Sigmoid colon (tissue), 7 donors: ENCODE measurements around the gene ARPP21. TPM values are rescaled to one million over a fixed set of nuclear protein-coding genes. Genes with fewer than 3 reads are reported as not detected.

Source experiments
- DNase-seq: peaks from one replicate; pipeline ENCODE4 v3.0.0-alpha.2; 2019
- H3K27ac ChIP-seq, 4 donors: fragments of 200-600 bp; sonication (generic); one replicate each; pipeline ENCODE4 v1.5.1; 2016 to 2019; ENCODE audit warnings: mild to moderate bottlenecking in 1 of 4
- H3K27me3 ChIP-seq, 3 donors: fragments of 200-600 bp; sonication (generic); one replicate each; pipeline ENCODE4 v1.5.1; 2019; ENCODE audit warnings: mild to moderate bottlenecking in 1 of 3
- H3K36me3 ChIP-seq, 4 donors: fragments of 200-600 bp; sonication (generic); one replicate each; pipeline ENCODE4 v1.5.1; 2016 to 2019
- H3K4me1 ChIP-seq, 4 donors: fragments of 200-600 bp; sonication (generic); one replicate each; pipeline ENCODE4 v1.5.1; 2017 to 2019
- H3K4me3 ChIP-seq, 4 donors: fragments of 200-600 bp; sonication (generic); one replicate each; pipeline ENCODE4 v1.5.1; 2017 to 2019; ENCODE audit warnings: mild to moderate bottlenecking in 2 of 4, moderate library complexity in 1 of 4
- H3K9me3 ChIP-seq, 4 donors: fragments of 200-600 bp in 3 of 4; sonication (generic) in 3 of 4; one replicate each; pipeline versions ENCODE4 v1.5.1 to v1.6.1; 2013 to 2019
- EP300 ChIP-seq, 4 donors: sonication (generic); formaldehyde crosslinking; IDR thresholded peaks; one replicate each; pipeline ENCODE4 v1.6.1; 2017; ENCODE audit warnings: antibody characterized with exemption in 4 of 4
- POLR2A ChIP-seq, 2 donors: fragments of 450-650 bp; IDR thresholded peaks; one replicate each; pipeline ENCODE4 v1.6.1; 2016; ENCODE audit warnings: antibody characterized with exemption in 2 of 2, mild to moderate bottlenecking in 2 of 2, moderate library complexity in 2 of 2
- POLR2AphosphoS5 ChIP-seq, 4 donors: sonication (generic); formaldehyde crosslinking; IDR thresholded peaks; one replicate each; pipeline ENCODE4 v1.6.1; 2017; ENCODE audit warnings: antibody characterized with exemption in 4 of 4
- WGBS, 2 donors: extraction: QIAGEN DNeasy Blood & Tissue Kit; methylation state at CpG; one replicate each; pipeline ENCODE4 v1.1.7; 2013; 5-methylcytosine and 5-hydroxymethylcytosine counted together
- intact Hi-C: fragments of 100-400 bp; cut with DNase I; formaldehyde crosslinking; loops from one replicate; pipeline ENCODE4 v1.15.1; 2023
- polyA plus RNA-seq, 3 donors: library from polyadenylated mRNA; stranded (reverse); fragments of 200-250 nt; gene quantifications; one replicate each; pipeline ENCODE4 v1.2.3, GENCODE V29; 2013
- total RNA-seq, 4 donors: library from RNA; depleted of rRNA; stranded (reverse); fragments of >200 nt; gene quantifications; one replicate each; pipeline ENCODE4 v1.1.0, GENCODE V29; 2016
- TF ChIP-seq, protein P1 (sequence below), 4 experiments: fragments of 450-650 bp in 3 of 4; fragments of 200-600 bp in 1 of 4; IDR thresholded peaks; one replicate each; pipeline ENCODE4 v1.5.1; 2016 to 2019; ENCODE audit warnings: antibody characterized with exemption in 4 of 4, mild to moderate bottlenecking in 3 of 4, moderate library complexity in 2 of 4
- donor health status: healthy with polysubstance abuse.
- donor health status: Bipolar disorder and iron deficiency.
- donor health status: healthy.

Gene ARPP21
- total and polyA plus RNA-seq, 7 donors = 0.51 to 1.9 (median 1.1) TPM; not detected in 2

DNA sequence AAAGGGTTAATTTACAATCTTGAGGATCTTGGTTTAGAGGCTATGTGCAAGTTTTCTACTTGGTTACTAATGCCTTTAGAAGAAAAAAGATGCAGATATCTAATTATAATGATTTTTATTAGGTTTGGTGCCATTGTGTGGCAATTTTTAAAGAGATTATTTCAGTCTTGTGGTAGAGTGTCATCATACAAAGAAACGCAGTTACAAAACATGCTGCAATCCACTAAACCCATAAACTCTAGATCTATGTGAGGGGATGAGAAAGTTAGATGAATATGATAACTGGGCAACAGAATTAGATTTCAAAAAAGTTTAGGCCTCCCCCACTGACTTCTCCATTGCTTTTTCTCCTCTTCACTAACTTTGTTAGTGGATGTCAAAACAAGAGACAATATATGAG is 106.0 kb downstream of the ARPP21 start:
- no peaks in the 10 kb centered on the region for H3K9me3 ChIP-seq
- H3K4me3 ChIP-seq = no peak overlapping the region
- no peak for DNase-seq
- H3K36me3 ChIP-seq = no peaks in the 10 kb centered on the region
- TF ChIP-seq, protein P1, sequence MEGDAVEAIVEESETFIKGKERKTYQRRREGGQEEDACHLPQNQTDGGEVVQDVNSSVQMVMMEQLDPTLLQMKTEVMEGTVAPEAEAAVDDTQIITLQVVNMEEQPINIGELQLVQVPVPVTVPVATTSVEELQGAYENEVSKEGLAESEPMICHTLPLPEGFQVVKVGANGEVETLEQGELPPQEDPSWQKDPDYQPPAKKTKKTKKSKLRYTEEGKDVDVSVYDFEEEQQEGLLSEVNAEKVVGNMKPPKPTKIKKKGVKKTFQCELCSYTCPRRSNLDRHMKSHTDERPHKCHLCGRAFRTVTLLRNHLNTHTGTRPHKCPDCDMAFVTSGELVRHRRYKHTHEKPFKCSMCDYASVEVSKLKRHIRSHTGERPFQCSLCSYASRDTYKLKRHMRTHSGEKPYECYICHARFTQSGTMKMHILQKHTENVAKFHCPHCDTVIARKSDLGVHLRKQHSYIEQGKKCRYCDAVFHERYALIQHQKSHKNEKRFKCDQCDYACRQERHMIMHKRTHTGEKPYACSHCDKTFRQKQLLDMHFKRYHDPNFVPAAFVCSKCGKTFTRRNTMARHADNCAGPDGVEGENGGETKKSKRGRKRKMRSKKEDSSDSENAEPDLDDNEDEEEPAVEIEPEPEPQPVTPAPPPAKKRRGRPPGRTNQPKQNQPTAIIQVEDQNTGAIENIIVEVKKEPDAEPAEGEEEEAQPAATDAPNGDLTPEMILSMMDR (IDR thresholded peaks at IDR 0.05) = no peak
- TF ChIP-seq EP300 (IDR thresholded peaks at IDR 0.05) = no peak
- no peak for TF ChIP-seq POLR2AphosphoS5 (IDR thresholded peaks at IDR 0.05)
- no peak for TF ChIP-seq POLR2A (IDR thresholded peaks at IDR 0.05)
- intact Hi-C loops = no loop called here
- no peak overlapping the region for H3K27ac ChIP-seq
- 72 to 81% methylated on average over 1 of the region's 1 CpG for WGBS, 2 donors
- H3K27me3 ChIP-seq = peaks cover 0 to 4% (median 0%) of the 10 kb centered on the region in 3 donors
- H3K4me1 ChIP-seq = no peaks in the 10 kb centered on the region

DNA sequence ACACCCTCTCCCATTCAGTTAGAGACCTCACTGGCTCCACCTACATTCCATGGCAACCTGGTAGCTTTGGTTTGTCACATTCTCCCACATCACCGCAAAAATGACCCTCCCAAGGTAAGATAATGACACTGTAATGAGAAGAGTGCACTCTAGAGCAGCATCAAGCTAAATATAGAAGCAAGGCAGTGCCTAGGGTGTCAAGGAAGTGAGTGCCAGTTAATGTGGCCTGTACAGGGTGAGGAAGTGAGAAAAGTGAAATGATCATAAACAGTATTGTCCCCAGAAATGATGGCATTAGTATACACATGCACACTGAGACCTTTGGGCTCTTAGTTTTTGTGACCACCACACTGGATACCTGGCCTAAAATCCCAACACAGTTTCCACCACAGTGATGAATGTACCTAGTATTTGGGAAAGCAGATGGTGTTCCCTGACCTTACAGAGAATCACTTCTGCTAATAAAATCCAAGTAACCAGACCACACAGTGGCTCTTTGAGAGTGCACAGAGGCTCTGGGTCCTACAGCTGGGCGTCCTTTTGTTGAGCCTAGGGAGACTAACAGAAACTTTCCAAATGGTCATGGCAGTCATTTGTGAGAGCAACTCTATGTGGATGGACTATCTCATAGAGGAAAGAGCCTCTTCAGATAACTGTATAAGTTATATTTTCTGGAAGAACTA is 106.6 kb downstream of the ARPP21 start:
- intact Hi-C loops = no loop called here
- H3K4me3 ChIP-seq = no peak overlapping the region
- no peak for TF ChIP-seq POLR2A (IDR thresholded peaks at IDR 0.05)
- no peak for TF ChIP-seq EP300 (IDR thresholded peaks at IDR 0.05)
- no peak for TF ChIP-seq POLR2AphosphoS5 (IDR thresholded peaks at IDR 0.05)
- TF ChIP-seq, protein P1 (IDR thresholded peaks at IDR 0.05) = no peak
- no peaks in the 10 kb centered on the region for H3K36me3 ChIP-seq
- H3K4me1 ChIP-seq = no peaks in the 10 kb centered on the region
- no peak overlapping the region for H3K27ac ChIP-seq
- WGBS, 2 donors = 76 to 81% methylated on average over 2 of the region's 2 CpGs
- DNase-seq = no peak
- no peaks in the 10 kb centered on the region for H3K9me3 ChIP-seq
- H3K27me3 ChIP-seq = peaks cover 0 to 4% (median 0%) of the 10 kb centered on the region in 3 donors

GRCh38 chr3:35746492-35746891 is 107.2 kb downstream of the ARPP21 start:
- H3K27ac ChIP-seq = no peak overlapping the region
- H3K9me3 ChIP-seq = no peaks in the 10 kb centered on the region
- DNase-seq = no peak
- no peak for TF ChIP-seq POLR2A (IDR thresholded peaks at IDR 0.05)
- no peak for TF ChIP-seq POLR2AphosphoS5 (IDR thresholded peaks at IDR 0.05)
- TF ChIP-seq EP300 (IDR thresholded peaks at IDR 0.05) = no peak
- H3K27me3 ChIP-seq = peaks cover 0 to 4% (median 0%) of the 10 kb centered on the region in 3 donors
- 66 to 68% methylated on average over 2 of the region's 2 CpGs for WGBS, 2 donors
- H3K4me3 ChIP-seq = no peak overlapping the region
- intact Hi-C loops = no loop called here
- H3K36me3 ChIP-seq = no peaks in the 10 kb centered on the region
- no peaks in the 10 kb centered on the region for H3K4me1 ChIP-seq

DNA sequence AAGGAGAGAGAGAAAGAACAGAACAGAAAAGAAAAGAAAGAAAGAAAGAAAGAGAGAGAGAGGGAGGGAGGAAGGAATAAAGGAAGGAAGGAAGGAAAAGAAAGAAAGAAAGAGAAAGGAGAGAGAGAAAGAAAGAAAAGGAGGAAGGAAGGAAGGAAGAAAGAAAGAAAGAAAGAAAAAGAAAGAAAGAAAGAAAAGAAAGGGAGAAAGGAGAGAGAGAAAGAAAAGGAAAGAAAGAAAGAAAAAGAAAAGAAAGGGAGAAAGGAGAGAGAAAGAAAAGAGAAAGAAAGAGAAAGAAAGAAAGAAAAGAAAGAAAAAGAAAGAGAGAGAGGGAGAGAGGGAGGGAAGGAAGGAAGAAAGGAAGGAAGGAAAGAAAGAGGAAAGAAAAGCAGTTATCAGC is 108.8 kb downstream of the ARPP21 start:
- Histone ChIP-seq H3K4me1 (no peaks in the 10 kb centered on the region), H3K9me3 (no peaks in the 10 kb centered on the region), H3K27me3 (peaks cover 0 to 4% (median 0%) of the 10 kb centered on the region in 3 donors), H3K4me3 (no peak overlapping the region), H3K36me3 (no peaks in the 10 kb centered on the region), H3K27ac (no peak overlapping the region)
- intact Hi-C loops = no loop called here
- TF ChIP-seq POLR2A (IDR thresholded peaks at IDR 0.05) (no peak), EP300 (IDR thresholded peaks at IDR 0.05) (no peak), POLR2AphosphoS5 (IDR thresholded peaks at IDR 0.05) (no peak)
- TF ChIP-seq, protein P1 (IDR thresholded peaks at IDR 0.05) = no peak
- no peak for DNase-seq

- H3K4me1 ChIP-seq = no peaks in the 10 kb centered on the region
- no peak overlapping the region for H3K4me3 ChIP-seq
- WGBS, 2 donors = 88% methylated on average over 3 of the region's 3 CpGs
- H3K9me3 ChIP-seq = no peaks in the 10 kb centered on the region
- TF ChIP-seq POLR2A (IDR thresholded peaks at IDR 0.05) = no peak
- TF ChIP-seq, protein P1 (IDR thresholded peaks at IDR 0.05) = no peak
- no peak for TF ChIP-seq POLR2AphosphoS5 (IDR thresholded peaks at IDR 0.05)
- TF ChIP-seq EP300 (IDR thresholded peaks at IDR 0.05) = no peak
- DNase-seq = no peak
- no peak overlapping the region for H3K27ac ChIP-seq
- no peaks in the 10 kb centered on the region for H3K36me3 ChIP-seq
- H3K27me3 ChIP-seq = no peaks in the 10 kb centered on the region
- intact Hi-C loops = no loop called here
Observed at GRCh38 chr3:35751207-35751606, 111.9 kb downstream of the ARPP21 start.
